ENCODE data around the gene LRFN2. TPM values are rescaled to one million over a fixed set of nuclear protein-coding genes. Genes with fewer than 3 reads are reported as not detected.

LRFN2 gene
- total RNA-seq, 1 donor from 2014 or later = not detected

DNA sequence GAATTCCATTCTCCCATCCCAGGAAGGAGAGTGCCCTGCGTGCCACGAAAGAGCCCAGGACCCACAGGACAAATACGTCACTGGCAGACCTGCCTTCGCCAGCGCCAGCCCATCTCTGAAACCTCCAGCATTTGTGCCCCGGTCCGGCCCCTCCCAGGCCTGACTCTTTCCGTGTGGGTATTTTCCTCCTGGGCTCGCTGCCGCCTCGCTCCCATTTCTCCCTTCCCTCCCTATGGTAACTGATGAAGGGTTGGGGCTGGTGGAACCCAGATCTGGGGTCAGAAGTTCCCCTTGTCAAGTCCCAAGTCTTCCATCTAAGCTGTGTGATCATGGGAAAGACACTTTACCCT lies 208.5 kb downstream of the LRFN2 start:
- no peak for DNase-seq (ENCODE audit: low read depth)

DNA sequence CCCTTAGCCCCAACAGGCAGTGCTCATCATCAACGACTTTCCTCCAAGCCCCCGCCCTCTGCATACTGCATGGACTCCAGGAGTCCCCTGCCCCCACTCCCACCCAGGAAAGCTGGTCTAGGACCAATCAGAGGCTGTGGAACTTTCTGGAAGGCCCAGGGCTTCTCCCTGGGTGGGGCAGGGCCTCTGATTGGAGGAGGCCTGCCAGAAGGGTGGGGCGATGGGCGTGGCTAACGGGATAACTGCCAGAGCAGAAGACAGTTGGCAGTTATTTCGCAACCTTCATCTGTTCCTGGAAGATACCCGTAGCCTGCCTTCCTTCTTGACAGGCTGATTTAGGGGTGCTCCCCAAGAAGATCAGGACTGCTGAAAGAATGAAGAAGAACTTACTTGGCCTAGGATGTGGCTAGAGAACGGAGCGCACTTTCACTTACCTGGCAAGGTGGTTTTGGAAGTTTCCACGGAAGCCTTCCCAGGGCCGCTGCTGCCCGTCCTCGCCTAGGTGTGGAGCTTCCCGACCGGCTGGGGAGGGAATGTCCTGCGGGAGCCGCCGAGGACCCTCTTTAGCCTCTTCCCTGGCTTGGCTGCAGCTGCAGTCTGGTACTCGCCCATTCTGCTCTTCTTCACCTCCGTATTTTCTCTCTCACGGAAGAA lies 209.0 kb downstream of the LRFN2 start:
- no peak for DNase-seq (ENCODE audit: low read depth)

DNA sequence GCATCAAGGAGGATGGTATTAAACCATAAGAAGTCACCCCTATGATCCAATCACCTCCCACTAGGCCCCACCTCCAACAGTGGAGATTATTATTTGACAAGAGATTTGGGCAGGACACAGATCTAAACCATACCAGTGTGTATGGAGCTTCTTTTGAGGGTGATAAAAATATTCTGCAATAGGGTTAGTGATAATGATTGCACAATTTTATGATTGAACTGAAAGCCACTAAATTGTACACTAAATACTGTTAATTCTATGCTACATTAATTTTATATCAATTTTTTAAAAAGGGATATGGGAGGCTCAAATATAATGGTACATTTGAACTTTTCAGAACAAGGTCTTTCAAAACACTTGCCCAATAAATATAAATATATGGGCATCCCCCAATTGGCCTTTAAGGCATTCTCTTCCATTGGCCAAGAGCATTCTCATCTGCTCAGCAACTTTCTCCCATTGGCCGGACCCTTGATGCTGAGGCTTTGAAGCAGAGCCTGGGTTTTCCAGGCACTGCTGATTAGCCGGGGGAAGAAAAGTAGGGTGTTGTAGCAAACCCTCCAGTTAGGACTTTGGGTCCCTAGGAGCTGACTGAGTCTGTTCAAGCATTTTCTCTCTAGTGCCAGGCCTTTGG lies 209.9 kb downstream of the LRFN2 start:
- DNase-seq (ENCODE audit: low read depth) = no peak

DNA sequence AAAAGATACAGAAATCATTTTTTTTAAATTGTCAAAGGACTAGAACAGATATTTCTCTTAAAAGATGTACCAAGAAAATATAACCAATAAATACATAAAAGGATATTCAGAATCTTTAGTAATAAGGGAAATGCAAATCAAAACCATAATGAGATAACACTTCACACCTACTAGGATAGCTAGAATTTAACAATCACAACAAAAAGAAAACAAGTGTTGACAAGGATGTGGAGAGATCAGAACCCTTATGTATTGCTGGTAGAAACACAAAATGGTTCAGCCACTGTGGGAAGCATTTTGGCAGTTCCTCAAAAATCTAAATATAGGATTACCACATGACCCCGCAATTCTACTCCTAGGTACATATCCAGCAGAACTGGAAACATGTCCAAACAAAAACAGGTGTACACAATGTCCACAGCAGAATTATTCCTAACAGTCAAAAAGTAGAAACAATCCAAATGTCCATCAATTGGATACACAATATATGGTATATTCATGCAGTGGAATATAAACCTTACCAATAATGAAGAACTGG lies 211.0 kb downstream of the LRFN2 start:
- no peak for DNase-seq (ENCODE audit: low read depth)

DNA sequence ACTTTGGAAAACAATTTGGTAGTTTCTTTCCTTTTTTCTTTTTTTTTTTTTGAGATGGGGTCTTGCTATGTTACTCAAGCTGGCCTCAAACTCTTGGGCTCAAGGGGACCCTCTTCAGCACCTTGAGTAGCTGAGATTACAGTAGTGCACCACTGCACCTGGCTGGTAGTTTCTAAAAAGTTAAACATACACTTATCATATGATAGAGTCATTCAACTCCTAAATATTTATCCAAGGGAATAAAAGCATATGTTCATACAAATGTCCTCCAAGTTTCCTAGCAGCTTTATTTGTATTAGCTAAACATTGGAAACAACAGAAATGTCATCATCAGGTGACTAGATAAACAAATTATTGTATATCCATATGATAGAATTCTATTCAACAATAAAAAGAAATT lies 213.9 kb downstream of the LRFN2 start:
- DNase-seq (ENCODE audit: low read depth) = no peak

DNA sequence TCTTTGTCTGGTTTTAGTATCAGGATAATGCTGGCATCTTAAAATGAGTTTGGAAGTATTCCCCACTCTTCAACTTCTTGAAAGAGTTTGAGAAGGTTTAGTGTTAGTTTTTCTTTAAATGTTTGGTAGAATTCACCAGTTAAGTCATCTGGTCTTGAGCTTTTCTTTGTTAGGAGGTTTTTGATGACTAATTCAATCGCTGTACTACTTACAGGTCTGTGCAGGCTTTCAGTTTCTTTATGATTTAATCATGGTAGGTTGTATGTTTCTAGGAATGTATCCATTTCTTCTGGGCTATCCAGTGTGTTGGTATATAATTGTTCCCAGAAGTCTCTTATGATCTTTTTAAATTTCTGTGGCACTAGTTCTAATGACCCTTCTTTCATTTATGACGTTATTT lies 215.5 kb downstream of the LRFN2 start:
- no peak for DNase-seq (ENCODE audit: low read depth)

DNA sequence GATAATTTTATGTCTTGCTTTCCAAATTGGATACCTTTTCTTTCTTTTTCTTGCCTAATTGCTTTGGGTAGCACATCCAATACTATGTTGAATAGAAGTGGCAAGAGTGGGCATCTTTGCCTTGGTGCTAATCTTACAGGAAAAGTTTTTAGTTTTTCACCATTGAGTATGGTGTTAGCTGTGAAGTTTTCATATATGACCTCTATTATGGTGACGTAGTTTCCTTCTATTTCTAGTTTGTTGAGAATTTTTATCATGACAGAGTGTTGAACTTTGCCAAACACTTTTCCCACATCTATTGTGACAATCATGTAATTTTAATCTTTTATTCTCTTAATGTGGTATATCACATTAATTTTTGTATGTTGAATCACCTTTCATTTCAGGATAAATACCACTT lies 216.1 kb downstream of the LRFN2 start:
- DNase-seq (ENCODE audit: low read depth) = no peak

DNA sequence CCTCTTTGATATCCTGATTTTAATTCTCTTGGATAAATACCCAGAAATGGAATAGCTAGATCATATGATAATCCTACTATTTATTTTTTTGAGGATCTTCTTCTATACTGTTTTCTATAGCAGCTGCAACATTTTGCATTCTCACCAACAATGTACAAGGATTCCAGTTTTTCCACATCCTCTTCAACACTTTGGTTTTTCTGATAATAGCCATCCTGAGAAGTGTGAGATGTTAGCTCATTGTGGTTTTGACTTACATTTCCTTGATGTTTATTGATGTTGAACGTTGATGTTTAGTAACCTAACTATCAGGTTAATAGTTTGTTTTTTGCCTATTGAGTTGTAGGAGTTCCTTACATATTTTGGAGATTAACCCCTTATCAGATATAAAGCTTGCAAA lies 217.3 kb downstream of the LRFN2 start:
- DNase-seq (ENCODE audit: low read depth) = no peak

DNA sequence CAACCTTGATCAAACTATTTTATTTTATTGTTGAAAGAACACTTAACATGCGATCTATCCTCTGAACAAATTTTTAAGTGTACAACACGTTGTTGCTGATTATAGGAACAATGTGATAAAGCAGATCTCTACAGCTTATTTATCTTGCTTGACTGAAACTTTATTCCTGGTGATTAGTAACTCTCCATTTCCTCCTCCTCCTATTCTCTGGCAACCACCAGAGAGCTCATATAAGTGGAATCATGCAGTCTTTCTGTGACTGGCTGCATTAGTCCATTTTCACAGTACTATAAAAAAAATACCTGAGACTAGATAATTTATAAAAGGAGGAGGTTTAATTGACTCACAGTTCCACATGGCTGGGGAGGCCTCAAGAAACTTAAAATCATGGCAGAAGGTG lies 218.1 kb downstream of the LRFN2 start:
- DNase-seq (ENCODE audit: low read depth) = no peak

DNA sequence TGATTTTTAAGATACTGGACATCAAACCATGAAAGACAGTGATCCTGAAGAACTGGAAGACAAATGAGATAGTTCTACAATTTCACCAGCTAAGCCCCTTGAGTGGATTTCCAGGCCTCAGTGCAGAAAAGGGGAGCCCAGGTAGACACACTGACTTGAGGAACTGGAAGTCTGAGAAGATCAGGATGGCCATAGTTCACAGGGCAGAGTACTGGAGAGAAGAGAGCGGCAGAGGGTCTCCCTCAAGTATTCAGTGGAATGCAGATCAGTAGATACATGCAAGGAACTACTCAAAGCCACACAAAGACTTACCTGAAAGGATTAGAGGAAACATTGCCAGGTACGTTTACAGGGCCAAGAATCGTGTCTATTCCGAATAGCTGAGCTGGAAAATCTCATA lies 224.3 kb downstream of the LRFN2 start:
- DNase-seq (ENCODE audit: low read depth) = no peak

DNA sequence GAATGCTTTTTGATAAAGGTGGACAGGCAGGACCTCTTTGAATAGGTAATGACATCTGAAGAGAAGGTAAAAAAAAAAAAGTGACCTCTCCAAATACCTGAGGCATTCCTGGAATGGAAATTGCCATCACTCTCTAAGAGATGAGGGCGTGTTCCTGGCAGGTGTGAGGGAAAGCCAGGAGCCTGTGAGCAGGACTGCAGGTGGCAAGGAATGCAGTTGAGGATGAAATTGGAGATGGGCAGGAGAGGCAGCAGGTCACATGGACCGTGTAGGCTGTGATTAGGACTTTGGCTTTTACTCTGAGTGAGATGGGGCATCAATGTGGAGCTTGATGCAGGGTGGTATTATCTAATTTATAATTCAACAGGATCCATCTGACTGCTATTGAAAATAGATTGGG lies 227.4 kb downstream of the LRFN2 start:
- DNase-seq (ENCODE audit: low read depth) = no peak

DNA sequence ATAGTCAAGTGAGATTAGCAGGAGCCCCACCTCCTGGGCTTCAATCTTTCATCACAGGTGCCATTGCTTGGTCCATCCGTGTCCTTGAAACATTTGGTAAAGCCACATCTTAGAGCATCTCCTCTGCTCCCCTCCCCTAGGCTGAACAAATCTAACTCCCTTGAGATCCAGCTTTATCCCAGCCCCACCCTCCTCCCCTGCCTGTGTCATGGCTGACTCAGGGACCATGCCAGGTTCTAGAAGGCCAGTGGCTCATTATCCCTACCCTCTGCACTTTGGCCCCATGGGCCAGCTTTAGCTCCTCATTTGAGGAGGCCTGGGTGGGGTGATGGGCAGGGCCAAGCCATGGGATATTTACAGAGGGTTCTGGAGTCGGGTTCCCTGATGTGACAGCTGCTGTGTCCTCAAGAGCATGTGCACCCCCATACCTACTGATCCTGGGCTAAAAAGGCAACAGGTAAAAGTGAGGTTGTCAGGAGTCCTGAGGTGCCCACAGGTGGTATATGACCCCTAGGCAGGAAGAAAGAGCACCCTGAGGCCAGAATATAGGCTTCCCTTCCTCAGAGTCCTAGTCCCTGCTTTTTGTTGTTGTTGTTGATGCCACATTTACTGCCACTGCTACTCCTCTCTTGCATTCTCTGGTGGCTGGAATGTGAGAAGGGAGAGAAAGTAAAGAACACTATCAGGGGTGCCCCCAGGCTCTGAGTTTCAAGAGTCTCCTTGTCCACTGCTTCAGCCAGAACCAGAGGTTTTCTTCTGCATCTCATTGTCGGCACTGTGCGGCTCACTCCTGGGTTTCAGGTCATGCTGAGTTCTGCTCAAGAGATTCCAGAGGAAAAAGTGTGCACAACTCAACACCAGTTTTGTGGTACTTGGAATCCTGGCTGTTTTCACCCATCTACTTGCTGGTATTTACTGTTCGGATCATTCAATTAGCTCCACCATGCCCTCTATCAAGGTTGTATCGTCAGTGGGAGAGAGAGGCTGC lies 228.4 kb downstream of the LRFN2 start:
- no peak for DNase-seq (ENCODE audit: low read depth)

DNA sequence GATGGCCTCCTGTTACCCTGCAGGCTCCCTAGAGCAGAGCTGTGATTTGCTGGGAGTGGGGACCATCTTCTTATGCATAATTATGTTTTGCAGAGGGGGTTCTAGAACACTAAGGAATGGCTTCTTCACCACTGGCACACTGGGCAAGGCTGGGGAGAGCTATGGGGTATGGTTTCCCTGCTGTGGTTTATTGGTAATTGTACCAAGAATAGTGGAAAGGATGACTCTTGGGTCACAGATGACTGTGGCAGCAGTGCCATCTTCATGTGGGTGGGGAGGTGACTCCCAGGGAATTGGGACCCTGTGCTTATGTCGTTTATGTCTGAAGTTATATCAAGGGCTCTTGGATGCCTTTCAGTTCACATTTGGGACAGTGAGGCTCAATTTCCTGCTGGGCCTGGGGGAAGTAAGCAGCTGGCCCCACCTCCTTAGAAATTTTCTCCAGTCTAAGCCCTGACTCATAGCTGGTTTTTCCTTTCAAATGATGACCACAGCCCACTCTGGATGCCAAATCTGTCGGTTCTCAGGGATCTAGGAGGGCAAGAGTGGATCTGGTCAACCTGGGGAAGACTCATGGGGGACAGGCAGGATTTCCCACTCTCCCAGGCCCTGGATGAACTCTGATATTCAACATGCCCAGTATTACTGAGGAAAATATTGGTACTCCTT lies 230.8 kb downstream of the LRFN2 start:
- peak; percentile 13 for DNase-seq (ENCODE audit: low read depth)

DNA sequence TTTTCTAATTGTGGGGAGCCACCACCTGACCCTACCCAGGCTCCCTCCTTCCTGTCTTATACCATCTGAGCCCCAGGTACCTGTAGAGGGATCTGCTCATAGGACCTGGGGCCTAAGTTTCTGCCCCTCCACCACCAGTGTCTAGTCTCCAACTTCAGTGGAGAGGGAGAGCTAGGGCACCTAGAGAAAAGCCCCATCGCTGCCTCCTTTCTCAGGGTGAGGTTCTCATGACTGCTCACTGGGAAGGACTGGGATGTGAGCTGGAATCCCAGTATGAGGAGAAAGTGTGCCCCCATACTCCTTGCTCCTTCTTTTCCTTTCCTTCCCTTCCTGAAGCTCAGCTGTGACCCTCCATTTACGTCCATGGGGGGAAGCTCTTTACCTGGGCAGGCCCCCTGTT lies 231.6 kb downstream of the LRFN2 start:
- DNase-seq (ENCODE audit: low read depth) = no peak

DNA sequence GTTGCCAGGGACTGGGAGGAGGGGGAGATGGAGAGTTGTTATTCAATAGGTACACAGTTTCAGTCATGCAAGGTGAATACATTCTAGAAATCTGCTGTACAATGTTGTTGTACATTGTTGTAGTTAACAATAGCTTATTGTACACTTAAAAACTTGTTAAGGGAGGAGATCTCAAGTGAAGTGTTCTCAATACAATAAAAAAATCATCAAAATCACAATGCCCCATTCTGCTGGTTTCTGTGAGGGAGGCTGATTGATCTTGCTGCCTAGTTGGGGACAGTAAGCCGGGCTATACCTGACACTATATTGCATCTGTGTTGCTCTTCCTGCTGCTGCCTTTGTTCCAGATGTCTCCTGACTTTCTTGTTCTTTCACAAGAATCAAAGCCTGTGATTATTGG lies 232.1 kb downstream of the LRFN2 start:
- no peak for DNase-seq (ENCODE audit: low read depth)

DNA sequence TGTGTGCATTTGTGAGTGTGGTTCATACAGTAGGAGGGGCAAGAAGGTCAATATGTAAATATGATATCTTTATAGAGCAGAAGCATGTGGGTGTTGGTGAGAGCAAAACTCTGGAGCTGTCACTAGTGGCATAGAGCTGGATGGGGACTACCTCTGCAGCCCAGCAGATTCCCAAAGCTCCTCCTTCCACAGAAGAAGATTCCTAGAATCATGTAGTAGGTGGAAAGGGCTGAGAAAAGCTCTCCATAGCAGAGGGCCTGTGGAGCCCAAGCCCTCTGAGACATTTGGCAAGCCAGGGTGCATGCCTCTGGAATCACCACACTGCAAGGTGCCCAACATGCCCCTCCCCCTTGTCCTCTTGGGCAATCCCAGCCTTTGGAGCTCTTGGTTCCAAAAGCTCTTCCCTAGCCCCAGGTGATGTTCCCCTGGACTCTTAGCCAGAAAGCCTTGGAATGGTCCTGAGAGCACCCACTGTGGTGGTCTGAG lies 233.2 kb downstream of the LRFN2 start:
- DNase-seq (ENCODE audit: low read depth) = no peak

DNA sequence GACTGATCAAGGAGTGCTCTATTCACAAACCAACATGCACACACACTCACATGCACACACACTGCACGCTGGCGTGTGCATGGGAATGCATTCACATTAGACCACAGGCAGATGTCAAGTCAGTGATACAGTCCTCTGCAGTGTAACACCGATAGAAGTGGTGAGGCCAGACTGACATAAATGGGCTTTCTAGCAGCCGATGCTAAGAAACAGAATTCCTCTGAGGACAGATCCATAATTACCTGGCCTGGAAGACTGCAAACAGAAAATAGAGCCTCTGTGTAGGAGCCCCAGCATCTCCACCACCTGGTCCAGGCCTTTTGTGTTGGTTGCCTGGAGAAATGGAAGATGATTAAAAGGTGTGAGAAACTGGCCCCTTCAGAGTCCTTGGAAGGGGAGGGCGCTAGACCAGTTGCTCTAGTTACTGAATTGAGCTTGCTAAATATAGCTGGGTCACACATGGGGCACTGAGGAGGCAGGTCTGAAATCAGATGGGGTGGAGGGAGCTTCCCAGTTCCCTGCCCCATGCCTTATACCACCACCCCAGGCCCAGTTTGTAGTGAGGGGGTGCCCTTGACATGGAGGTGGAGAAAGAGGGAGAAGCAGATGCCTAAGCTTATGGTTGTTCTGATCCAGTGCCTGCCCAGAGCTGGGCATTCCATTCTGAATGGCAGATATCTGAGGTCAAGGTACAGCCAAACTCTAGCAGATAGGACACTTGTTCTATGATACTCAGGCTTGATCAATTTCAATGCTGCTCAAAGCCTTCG lies 233.8 kb downstream of the LRFN2 start:
- no peak for DNase-seq (ENCODE audit: low read depth)

DNA sequence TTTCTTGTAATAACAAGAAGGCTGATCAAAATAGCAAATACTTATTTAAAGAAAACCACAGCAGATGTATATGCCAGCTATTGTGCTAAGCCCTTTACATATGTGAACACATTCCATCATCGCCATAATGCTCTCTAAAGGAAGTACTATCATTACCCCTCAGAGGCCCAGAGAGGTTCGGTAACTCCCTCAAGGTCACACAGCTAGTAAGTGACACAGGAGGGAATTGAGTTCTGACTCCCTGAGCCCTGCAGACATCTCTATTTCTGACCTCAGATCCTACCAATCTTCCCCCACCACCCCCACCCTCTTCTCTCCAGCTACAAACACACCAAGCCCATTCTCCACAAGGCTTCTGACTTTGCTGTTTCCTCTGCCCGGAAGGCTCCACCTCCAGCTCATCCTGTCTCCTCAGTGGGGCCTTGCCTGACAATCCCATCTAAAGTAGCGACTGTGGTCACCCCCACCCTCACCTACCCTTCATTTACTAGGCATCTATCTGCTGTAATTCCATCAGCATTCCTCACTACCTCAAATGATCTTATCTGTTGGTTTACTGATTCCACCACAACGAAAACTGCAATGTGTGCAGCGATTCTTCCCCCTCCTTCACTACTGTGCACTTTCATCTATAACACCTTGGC lies 234.5 kb downstream of the LRFN2 start:
- no peak for DNase-seq (ENCODE audit: low read depth)

DNA sequence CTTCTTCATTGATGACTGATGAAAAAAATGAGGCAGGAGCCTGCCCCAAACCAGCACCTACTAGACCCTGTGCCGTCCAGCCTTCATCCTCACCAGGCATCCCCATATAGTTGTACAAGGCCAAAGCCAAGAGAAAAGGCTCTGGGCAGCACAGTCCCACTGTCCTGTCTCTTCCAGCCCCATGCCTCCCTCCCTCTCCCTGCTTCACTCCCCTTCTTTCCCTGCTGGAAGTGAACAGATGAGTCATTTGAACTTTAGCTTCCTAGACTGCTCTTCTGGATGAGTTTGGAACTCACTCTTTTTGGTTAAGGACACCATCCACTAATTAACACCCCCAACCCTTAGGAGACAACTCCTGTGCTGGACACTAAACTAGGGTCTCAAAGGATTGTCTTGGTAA lies 235.2 kb downstream of the LRFN2 start:
- no peak for DNase-seq (ENCODE audit: low read depth)

DNA sequence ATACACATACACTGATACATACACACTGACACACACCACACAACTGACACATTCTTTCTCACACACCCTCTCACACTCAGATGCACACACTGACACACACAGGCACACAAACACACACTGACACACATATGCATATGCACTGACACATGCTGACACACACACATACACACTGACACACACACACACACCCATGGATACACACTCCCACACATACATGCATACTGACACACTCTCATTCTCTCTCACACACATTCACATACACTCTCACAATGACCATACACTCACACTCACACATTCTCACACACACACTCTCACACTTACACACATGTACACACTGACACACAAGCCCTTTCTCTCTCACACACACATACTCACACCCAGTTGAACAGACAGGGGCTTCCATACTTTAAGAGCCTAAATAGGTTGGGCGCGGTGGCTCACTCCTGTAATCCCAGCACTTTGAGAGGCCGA lies 236.4 kb downstream of the LRFN2 start:
- DNase-seq (ENCODE audit: low read depth) = no peak
